GM21515 (cell line): ENCODE measurements around the gene NLN.
"Not testable (repeated sequence)": the region's sequence is repeated elsewhere in the genome, so short reads cannot be mapped to it uniquely, and the experiment has no call there.

Experiments
- ATAC-seq: cut with Tn5 transposase; IDR thresholded peaks from one replicate; pipeline ENCODE4 v1.9.1; 2021; ENCODE audit not compliant: unreplicated experiment

Gene NLN

GRCh38 chr5:65721720-65722574 is at the start of gene NLN, which contains the start of gene SGTB:
Gene NLN (plus strand): TSS chr5:65722205. CDS start chr5:65722374, 169 bp downstream.
Gene SGTB (minus strand): TSS chr5:65722109. CDS start chr5:65720807, 1,302 bp downstream.
- ATAC-seq = peak; percentile 89

GRCh38 chr5:65672796-65673195 is 49.2 kb upstream of the NLN start:
- no peak for ATAC-seq

- ATAC-seq = no peak
Measured at GRCh38 chr5:65674749-65675148, 47.3 kb upstream of the NLN start.

GRCh38 chr5:65676056-65676455 is 45.9 kb upstream of the NLN start:
- not testable (repeated sequence) for ATAC-seq

- ATAC-seq = no peak
Measured at GRCh38 chr5:65682148-65682547, 39.9 kb upstream of the NLN start.

- ATAC-seq = no peak
Measured at GRCh38 chr5:65693121-65693520, 28.9 kb upstream of the NLN start.

DNA sequence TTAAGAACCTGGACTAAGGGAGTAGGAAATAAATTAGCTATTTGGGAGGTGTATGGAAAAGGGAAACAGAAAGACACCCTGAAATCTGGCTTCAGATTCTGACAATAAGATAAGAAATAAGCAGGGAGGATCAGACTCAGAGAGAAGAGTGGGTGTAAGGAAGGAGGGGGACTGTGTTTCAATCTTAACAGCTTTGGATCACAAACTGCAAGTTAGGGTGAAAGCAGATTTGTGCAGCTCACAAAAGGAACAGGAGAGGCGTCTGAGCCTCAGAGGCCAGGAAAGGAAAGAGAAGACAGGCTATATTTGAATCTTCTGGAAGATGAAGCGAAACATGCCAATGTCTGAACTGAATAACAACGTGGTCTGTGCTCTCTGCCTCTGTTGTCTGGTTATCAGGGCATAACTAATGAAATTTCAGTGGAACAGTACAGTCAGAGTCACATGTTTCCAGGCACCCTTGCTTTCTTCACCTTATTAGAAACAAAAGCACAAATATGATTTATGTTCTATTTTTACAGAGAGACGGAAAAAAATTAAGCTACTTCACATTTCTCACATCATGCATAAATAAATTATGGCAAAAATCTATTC is 26.7 kb upstream of the NLN start:
- no peak for ATAC-seq

DNA sequence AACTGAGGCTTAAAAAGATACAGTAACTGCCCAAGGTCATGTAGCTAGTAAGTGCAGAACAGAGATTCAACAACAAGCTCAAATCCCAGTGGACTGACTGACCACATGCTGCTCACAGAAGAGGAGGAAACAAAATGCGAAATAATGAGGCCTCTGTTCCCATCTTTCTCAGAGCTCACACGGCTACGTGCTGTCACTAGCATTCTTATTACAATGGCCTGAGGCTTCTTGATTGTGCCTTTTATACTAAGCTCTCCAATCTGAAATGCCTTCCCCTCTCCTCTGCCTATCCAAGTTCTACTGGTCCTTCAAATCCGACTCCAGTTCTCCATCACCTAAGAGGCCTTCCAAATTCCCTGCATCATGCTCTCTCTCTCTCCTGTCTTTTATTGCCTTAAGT is 26.1 kb upstream of the NLN start:
- no peak for ATAC-seq

- ATAC-seq = no peak
Measured at GRCh38 chr5:65696892-65697291, 25.1 kb upstream of the NLN start.

DNA sequence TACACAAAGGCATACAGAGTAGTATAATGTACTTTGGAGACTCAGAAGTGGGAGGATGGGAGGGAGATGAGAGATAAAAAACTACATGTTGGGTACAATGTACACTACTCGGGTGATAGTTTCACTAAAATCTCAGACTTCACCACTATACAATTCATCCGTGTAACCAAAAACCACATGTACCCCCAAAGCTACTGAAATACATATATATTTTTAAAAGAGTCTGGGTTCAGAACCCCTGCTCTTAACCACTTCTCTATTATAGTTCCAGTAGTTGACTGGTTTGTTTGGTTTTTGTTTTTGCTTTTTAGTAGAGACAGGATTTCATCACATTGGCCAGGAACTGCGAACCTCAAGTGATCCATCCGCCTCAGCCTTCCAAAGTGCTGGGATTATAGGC is 22.7 kb upstream of the NLN start:
- ATAC-seq = no peak

GRCh38 chr5:65702036-65702435 is 20.0 kb upstream of the NLN start:
- no peak for ATAC-seq

- ATAC-seq = no peak
Measured at GRCh38 chr5:65704621-65705239, 17.3 kb upstream of the NLN start.

DNA sequence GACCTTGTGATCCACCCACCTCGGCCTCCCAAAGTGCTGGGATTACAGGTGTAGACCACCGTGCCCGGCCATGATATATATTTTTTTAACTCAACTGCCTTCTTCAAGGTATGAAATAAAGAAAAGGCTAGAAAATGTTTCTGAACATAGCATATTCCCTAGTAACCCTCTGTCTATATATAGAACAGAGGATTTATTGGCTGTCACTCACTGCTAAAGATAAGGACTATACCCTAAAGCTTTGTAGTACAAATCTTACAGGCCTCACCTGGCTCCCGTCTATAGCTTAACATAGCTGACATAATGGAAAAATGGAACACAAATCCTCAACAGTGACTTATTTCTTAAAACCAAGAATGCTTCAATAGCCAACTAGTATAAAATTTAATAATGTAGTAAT is 14.3 kb upstream of the NLN start:
- ATAC-seq = no peak

- ATAC-seq = no peak
Measured at GRCh38 chr5:65708145-65708544, 13.9 kb upstream of the NLN start.

GRCh38 chr5:65718576-65719310 is 3.3 kb upstream of the NLN start:
- no peak for ATAC-seq

DNA sequence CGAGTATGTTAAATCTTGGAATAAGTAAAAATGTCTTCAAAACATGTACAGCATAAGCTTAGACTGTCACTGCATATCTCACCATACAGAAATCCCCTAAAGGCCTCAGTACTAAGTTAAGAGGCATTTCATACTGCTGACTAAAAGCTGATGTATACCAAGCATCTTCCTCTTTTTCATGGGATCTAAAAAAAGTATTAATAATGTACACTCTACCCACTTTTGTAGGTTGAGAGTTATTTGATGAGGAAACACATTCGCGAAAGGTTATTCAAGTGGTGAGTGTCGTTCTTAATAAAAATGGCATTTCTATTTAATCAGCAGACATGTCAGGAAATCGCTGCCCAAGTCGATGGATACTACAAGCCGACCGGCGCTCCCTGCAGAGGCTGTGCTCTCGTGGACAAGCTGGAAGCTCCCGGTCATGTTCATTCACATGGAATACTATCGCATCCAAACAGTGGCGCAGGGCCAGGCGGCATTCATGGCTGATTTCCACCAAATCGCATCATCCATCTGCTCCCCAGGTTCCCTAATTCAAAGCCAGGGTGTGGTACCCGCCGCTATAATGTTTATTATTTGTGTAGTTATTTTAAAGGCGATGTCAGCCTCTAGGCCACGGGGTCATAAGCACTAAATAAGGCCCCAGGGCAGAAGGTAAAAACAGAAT is 820 bp upstream of the NLN start:
- ATAC-seq = peak; percentile 22

DNA sequence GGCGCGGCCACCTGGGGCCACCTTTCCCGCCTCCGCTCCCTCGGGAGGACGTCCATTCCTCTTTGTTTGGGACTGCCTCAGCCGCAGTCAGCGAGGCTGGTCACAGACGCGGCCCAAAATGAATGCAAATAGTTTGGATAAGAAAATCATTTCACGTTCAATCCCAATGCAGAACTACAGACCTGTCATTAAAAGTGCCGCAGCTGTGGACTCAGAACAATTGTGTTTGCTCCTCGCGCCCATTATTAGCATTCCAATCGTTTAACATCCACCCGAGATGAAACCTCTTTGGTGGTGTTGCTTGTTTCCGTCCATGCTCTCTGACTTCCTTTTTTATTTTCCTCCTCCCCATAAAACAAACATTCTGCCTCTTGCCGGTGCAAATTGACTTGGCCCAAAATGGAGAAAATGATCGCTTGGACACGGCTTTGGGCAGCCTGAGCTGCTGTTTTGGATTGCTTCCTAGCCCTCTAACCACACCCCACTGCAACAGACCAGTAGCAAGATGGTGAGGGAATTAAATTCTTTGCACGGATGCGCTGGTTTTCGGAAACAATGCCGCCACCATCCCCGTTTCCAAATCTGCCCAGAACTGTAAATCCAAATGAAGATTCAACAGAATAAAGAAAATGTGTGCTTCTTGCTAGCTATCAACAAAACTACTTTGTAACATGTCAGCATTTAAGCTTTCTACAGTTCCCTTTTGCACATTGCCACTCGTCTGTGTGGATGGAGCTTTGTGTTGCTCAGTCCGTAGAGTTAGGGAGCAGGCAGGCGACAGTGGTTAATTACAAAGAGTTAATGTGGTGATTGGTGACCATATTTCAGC is 784 bp downstream of the NLN start:
- ATAC-seq = peak; percentile 9

GRCh38 chr5:65727491-65728156 is 5.6 kb downstream of the NLN start:
- no peak for ATAC-seq

DNA sequence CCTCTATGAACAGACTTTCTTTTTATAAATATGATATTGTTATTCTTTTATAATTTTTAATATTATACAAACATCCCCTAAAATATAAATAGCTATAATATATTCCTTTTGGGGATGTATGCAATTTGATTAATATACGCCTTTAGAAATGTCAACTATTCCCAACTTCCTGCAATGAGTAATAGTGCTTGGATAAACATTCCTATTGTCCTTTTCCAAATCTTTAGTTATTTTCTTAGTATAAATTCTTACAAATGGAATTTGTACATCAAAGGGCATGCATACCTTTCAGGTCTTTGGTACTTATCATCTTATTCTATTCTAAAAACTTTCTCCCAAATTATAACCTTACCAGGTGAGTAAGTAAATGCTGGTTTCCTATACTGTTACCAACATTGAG is 6.2 kb downstream of the NLN start:
- ATAC-seq = no peak
